Gastroesophageal sphincter (tissue), 4 donors: ENCODE data around the gene MBL2. TPM values are rescaled to one million over a fixed set of nuclear protein-coding genes. Genes with fewer than 3 reads are reported as not detected.

Experiments
- ATAC-seq: fragments of 150-250 bp; one replicate; pipeline ENCODE4 v1.9.1; 2016; ENCODE audit warnings: mild to moderate bottlenecking, moderate library complexity
- H3K27ac ChIP-seq, 4 donors: fragments of 200-600 bp; sonication (generic) in 3 of 4; 1 replicate in 3 of 4; 2 replicates in 1 of 4; pipeline ENCODE4 v1.5.1; 2016 to 2019
- H3K27me3 ChIP-seq: fragments of 200-600 bp; sonication (generic); one replicate; pipeline ENCODE4 v1.5.1; 2019
- H3K36me3 ChIP-seq, 2 donors: fragments of 200-600 bp; sonication (generic); one replicate each; pipeline ENCODE4 v1.5.1; 2019; ENCODE audit warnings: control low read depth in 1 of 2
- H3K4me1 ChIP-seq, 3 donors: fragments of 200-600 bp; sonication (generic); 1 replicate in 2 of 3; 2 replicates in 1 of 3; pipeline ENCODE4 v1.5.1; 2016 to 2019; ENCODE audit warnings: control low read depth in 2 of 3
- H3K4me3 ChIP-seq, 2 donors: fragments of 200-600 bp; sonication (generic); one replicate each; pipeline ENCODE4 v1.5.1; 2019; ENCODE audit warnings: mild to moderate bottlenecking in 1 of 2, moderate library complexity in 1 of 2
- H3K9me3 ChIP-seq, 3 donors: fragments of 200-600 bp; sonication (generic); one replicate each; pipeline ENCODE4 v1.5.1; 2017 to 2019; ENCODE audit warnings: control low read depth in 2 of 3
- EP300 ChIP-seq: sonication (generic); formaldehyde crosslinking; IDR thresholded peaks from one replicate; pipeline ENCODE4 v1.6.1; 2017; ENCODE audit warnings: antibody characterized with exemption, mild to moderate bottlenecking
- POLR2A ChIP-seq, 2 donors: fragments of 450-650 bp; IDR thresholded peaks; one replicate each; pipeline ENCODE4 v1.6.1; 2017; ENCODE audit warnings: antibody characterized with exemption in 2 of 2, mild to moderate bottlenecking in 2 of 2, moderate library complexity in 1 of 2
- POLR2AphosphoS5 ChIP-seq: sonication (generic); formaldehyde crosslinking; IDR thresholded peaks from one replicate; pipeline ENCODE4 v1.6.1; 2017; ENCODE audit warnings: antibody characterized with exemption
- WGBS, 2 donors: methylation state at CpG; one replicate each; pipeline ENCODE4 v1.1.5; 2018; ENCODE audit warnings: low coverage in 1 of 2; 5-methylcytosine and 5-hydroxymethylcytosine counted together
- total RNA-seq, 4 donors: library from RNA; depleted of rRNA; stranded (reverse); fragments of >200 nt; gene quantifications; one replicate each; pipeline ENCODE4 v1.1.0, GENCODE V29; 2016
- TF ChIP-seq, protein P1 (sequence below), 4 experiments: fragments of 200-600 bp in 2 of 4; fragments of 450-650 bp in 2 of 4; sonication (generic) in 1 of 4; IDR thresholded peaks; one replicate each; pipeline ENCODE4 v1.5.1; 2017 to 2019; ENCODE audit warnings: antibody characterized with exemption in 4 of 4, mild to moderate bottlenecking in 2 of 4, moderate library complexity in 2 of 4

MBL2 gene
- total RNA-seq, 4 donors from 2014 or later = not detected

GRCh38 chr10:52810761-52811160, 38.2 kb upstream of the MBL2 start:
- Histone ChIP-seq H3K9me3 (no peaks in the 10 kb centered on the region), H3K27ac (no peak overlapping the region), H3K4me1 (no peaks in the 10 kb centered on the region), H3K36me3 (no peaks in the 10 kb centered on the region), H3K27me3 (no peaks in the 10 kb centered on the region), H3K4me3 (no peak overlapping the region)
- WGBS, 2 donors = 90 to 95% methylated on average over 2 of the region's 2 CpGs
- no peak for ATAC-seq
- TF ChIP-seq POLR2AphosphoS5 = no peak
- TF ChIP-seq EP300 = no peak
- TF ChIP-seq POLR2A (IDR thresholded peaks at IDR 0.05) = no peak
- TF ChIP-seq, protein P1, sequence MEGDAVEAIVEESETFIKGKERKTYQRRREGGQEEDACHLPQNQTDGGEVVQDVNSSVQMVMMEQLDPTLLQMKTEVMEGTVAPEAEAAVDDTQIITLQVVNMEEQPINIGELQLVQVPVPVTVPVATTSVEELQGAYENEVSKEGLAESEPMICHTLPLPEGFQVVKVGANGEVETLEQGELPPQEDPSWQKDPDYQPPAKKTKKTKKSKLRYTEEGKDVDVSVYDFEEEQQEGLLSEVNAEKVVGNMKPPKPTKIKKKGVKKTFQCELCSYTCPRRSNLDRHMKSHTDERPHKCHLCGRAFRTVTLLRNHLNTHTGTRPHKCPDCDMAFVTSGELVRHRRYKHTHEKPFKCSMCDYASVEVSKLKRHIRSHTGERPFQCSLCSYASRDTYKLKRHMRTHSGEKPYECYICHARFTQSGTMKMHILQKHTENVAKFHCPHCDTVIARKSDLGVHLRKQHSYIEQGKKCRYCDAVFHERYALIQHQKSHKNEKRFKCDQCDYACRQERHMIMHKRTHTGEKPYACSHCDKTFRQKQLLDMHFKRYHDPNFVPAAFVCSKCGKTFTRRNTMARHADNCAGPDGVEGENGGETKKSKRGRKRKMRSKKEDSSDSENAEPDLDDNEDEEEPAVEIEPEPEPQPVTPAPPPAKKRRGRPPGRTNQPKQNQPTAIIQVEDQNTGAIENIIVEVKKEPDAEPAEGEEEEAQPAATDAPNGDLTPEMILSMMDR (IDR thresholded peaks at IDR 0.05) = no peak

- TF ChIP-seq POLR2A (IDR thresholded peaks at IDR 0.05) (no peak), POLR2AphosphoS5 (no peak), EP300 (no peak)
- TF ChIP-seq, protein P1 (IDR thresholded peaks at IDR 0.05) = no peak
- Histone ChIP-seq H3K27ac (no peak overlapping the region), H3K9me3 (no peaks in the 10 kb centered on the region), H3K4me3 (no peak overlapping the region), H3K4me1 (no peaks in the 10 kb centered on the region), H3K27me3 (no peaks in the 10 kb centered on the region), H3K36me3 (no peaks in the 10 kb centered on the region)
- no peak for ATAC-seq
- 30 to 65% methylated on average over 2 of the region's 2 CpGs for WGBS, 2 donors
These were observed 35.2 kb upstream of the MBL2 start for GRCh38 chr10:52807803-52808202.

DNA sequence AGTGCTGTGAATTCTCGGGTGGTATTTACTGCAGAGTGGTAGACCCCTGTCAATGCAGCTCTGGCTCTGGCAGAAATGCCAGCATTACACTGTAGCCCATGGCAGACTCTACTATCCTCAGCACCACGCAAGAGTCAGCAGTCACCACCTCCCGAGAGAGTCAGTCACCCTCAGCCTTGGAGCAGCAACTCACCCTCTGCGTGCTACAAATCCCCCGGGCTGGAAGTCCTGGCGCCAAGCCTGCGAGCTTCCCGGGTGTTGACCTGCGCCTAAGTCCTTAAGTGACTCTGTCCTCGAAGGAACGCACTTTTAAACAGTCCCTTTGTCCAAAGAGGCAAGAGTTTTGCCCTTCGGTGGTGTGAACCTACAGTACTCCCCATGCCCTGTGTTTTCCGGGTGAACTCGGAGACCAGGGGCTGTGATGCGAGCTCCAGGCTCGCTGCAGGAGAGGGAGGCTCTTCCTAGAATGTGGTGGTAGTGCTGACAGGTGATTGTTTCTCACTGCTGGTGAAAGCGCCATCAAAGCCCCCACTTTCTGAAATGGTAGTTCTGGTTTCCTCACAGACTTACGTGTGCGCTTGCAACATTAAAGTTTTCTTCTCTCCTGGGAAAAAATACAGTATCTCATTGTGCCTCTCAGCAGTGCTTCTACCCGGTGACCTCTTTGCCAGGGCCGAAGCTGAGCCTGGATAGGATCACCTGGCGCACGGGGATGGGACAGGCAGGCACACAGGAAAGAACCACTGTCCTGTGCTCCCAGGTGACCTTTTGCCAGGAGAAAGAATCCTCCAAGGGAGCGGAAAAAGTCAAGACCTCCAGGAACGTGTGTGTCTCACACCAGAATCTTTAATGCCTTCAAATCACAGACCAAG, 33.1 kb upstream of the MBL2 start:
- TF ChIP-seq EP300 = no peak
- TF ChIP-seq POLR2A (IDR thresholded peaks at IDR 0.05) = no peak
- TF ChIP-seq, protein P1 (IDR thresholded peaks at IDR 0.05) = no peak
- TF ChIP-seq POLR2AphosphoS5 = no peak
- no peak overlapping the region for H3K4me3 ChIP-seq
- no peaks in the 10 kb centered on the region for H3K36me3 ChIP-seq
- H3K4me1 ChIP-seq = no peaks in the 10 kb centered on the region
- no peak for ATAC-seq
- H3K27me3 ChIP-seq = no peaks in the 10 kb centered on the region
- no peaks in the 10 kb centered on the region for H3K9me3 ChIP-seq
- WGBS, 2 donors = 68 to 70% methylated on average over 3 to 9 of the region's 25 CpGs
- no peak overlapping the region for H3K27ac ChIP-seq

GRCh38 chr10:52801947-52802346, 29.4 kb upstream of the MBL2 start:
- Histone ChIP-seq H3K4me3 (no peak overlapping the region), H3K27ac (no peak overlapping the region), H3K4me1 (no peaks in the 10 kb centered on the region), H3K9me3 (no peaks in the 10 kb centered on the region), H3K36me3 (no peaks in the 10 kb centered on the region), H3K27me3 (no peaks in the 10 kb centered on the region)
- WGBS, 2 donors = 33 to 63% methylated on average over 1 of the region's 1 CpG
- TF ChIP-seq EP300 = no peak
- no peak for TF ChIP-seq POLR2A (IDR thresholded peaks at IDR 0.05)
- no peak for TF ChIP-seq POLR2AphosphoS5
- TF ChIP-seq, protein P1 (IDR thresholded peaks at IDR 0.05) = no peak
- ATAC-seq = no peak

- Histone ChIP-seq H3K4me3 (no peak overlapping the region), H3K4me1 (no peaks in the 10 kb centered on the region), H3K36me3 (no peaks in the 10 kb centered on the region), H3K9me3 (no peaks in the 10 kb centered on the region), H3K27ac (no peak overlapping the region), H3K27me3 (no peaks in the 10 kb centered on the region)
- TF ChIP-seq, protein P1 (IDR thresholded peaks at IDR 0.05) = no peak
- TF ChIP-seq EP300 (no peak), POLR2AphosphoS5 (no peak)
- no peak for ATAC-seq
- WGBS, 2 donors = 92% methylated on average over 2 of the region's 5 CpGs; no CpG with 5 or more reads in 1 of the 2 donors
These were observed 13.5 kb upstream of the MBL2 start for GRCh38 chr10:52786098-52786497.
